Activated naive CD8-positive, alpha-beta T cell treated with anti-CD3 and anti-CD28 coated beads, Interleukin-2, amount 10 ng/mL, durations not matched to agents 7 days and 5 days (primary cell): ENCODE results near the gene RUNX1. TPM values are rescaled to one million over a fixed set of nuclear protein-coding genes. Genes with fewer than 3 reads are reported as not detected.

Experiments
- ATAC-seq: fragments of 150-1000 bp; cut with Tn5 transposase; one replicate; pipeline ENCODE4 v1.10.0; 2021; ENCODE audit warnings: low read depth, moderate library complexity
- POLR2A ChIA-PET: fragments of 350-600 bp; sonication (Branson Sonifier 250); formaldehyde crosslinking; loops from one replicate; lab custom pipeline; 2021; ENCODE audit warnings: antibody characterized with exemption; lab: Charles Lee
- DNase-seq: peaks from one replicate; pipeline ENCODE4 v3.0.0; 2021
- H3K27ac Mint-ChIP-seq: one replicate; pipeline ENCODE4 v1.8.0; 2022; ENCODE audit warnings: mild to moderate bottlenecking, mixed read lengths
- H3K27me3 Mint-ChIP-seq: one replicate; pipeline ENCODE4 v1.8.0; 2022; ENCODE audit warnings: mild to moderate bottlenecking, moderate library complexity, mixed read lengths
- H3K36me3 Mint-ChIP-seq: one replicate; pipeline ENCODE4 v1.8.0; 2021; ENCODE audit warnings: mild to moderate bottlenecking, mixed read lengths
- H3K4me1 Mint-ChIP-seq: one replicate; pipeline ENCODE4 v1.8.0; 2021; ENCODE audit warnings: mixed read lengths
- H3K4me3 Mint-ChIP-seq: one replicate; pipeline ENCODE4 v1.8.0; 2022; ENCODE audit warnings: mild to moderate bottlenecking, moderate library complexity, mixed read lengths
- H3K9me3 Mint-ChIP-seq: one replicate; pipeline ENCODE4 v1.8.0; 2021; ENCODE audit warnings: mixed read lengths
- total RNA-seq, 2 experiments: library from RNA; stranded (reverse); gene quantifications; one replicate each; pipeline ENCODE4 v1.2.3, GENCODE V29; 2021

RUNX1 gene
- total RNA-seq, 2 experiments from 2014 or later = 23.0 to 29.7 TPM

GRCh38 chr21:34928637-34929036 is 120.5 kb downstream of the RUNX1 start:
- H3K9me3 Mint-ChIP-seq = peaks cover 7% of the 10 kb centered on the region
- DNase-seq (no peak), ATAC-seq (no peak)
- no peaks in the 10 kb centered on the region for H3K27me3 Mint-ChIP-seq
- peaks cover 13% of the 10 kb centered on the region for H3K36me3 Mint-ChIP-seq
- H3K4me3 Mint-ChIP-seq = no peak overlapping the region
- POLR2A ChIA-PET = interaction anchor here (0.7 kb wide), 1 partner anchor 325 kb away, joined by 3 read pairs; no protein-coding TSS in a partner anchor
- H3K4me1 Mint-ChIP-seq = peaks cover 27% of the 10 kb centered on the region
- no peak overlapping the region for H3K27ac Mint-ChIP-seq

DNA sequence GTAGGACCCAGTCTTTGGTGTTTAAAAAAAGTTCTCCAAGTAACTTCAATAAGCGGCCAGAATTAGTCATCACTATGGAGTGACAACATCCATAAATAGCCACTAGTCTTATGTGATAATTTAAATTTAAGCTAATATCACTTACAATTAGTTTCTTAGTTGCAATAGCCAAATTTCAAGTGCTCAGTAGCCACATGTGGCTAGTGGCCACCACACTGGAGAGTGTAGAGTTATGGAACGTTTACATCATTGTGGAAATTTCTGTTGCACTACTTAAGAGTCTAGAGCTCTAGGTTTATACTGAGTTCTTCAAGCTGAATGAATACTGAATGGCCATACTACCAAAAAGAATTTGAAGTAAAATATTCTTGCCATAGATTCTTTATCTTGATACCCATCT is 121.1 kb downstream of the RUNX1 start:
- DNase-seq (no peak), ATAC-seq (no peak)
- no peak overlapping the region for H3K27ac Mint-ChIP-seq
- peaks cover 8% of the 10 kb centered on the region for H3K9me3 Mint-ChIP-seq
- H3K4me3 Mint-ChIP-seq = no peak overlapping the region
- H3K27me3 Mint-ChIP-seq = no peaks in the 10 kb centered on the region
- peaks cover 23% of the 10 kb centered on the region for H3K4me1 Mint-ChIP-seq
- H3K36me3 Mint-ChIP-seq = peaks cover 15% of the 10 kb centered on the region
- POLR2A ChIA-PET = no interaction called here

GRCh38 chr21:34926803-34927467 is 122.2 kb downstream of the RUNX1 start:
- peaks cover 8% of the 10 kb centered on the region for H3K9me3 Mint-ChIP-seq
- peaks cover 16% of the 10 kb centered on the region for H3K36me3 Mint-ChIP-seq
- no peak overlapping the region for H3K4me3 Mint-ChIP-seq
- DNase-seq = no peak
- no peaks in the 10 kb centered on the region for H3K27me3 Mint-ChIP-seq
- POLR2A ChIA-PET = no interaction called here
- ATAC-seq = no peak
- H3K27ac Mint-ChIP-seq = no peak overlapping the region
- peaks cover 14% of the 10 kb centered on the region for H3K4me1 Mint-ChIP-seq

DNA sequence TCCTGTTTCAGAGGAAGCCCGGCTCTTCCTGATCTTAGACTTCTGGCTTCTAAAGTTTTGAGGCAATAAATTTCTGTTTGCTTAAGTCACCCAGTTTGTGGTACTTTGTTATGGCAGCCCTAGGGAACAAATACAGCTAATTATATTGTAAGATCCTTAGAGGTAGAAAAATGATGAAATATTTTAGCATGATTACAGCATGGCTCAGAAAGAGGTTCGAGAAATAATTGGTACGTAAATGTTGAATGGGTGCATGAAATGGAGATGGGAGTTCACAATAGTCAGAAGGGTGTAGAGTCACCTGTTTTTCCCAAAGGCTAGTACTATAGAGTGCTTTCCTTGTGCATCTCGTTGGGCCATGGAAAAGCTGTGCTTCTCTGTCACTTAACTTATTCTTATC is 123.5 kb downstream of the RUNX1 start:
- peaks cover 9% of the 10 kb centered on the region for H3K4me1 Mint-ChIP-seq
- ATAC-seq = no peak
- H3K9me3 Mint-ChIP-seq = peaks cover 8% of the 10 kb centered on the region
- H3K4me3 Mint-ChIP-seq = no peak overlapping the region
- DNase-seq = no peak
- H3K27me3 Mint-ChIP-seq = no peaks in the 10 kb centered on the region
- POLR2A ChIA-PET = no interaction called here
- peaks cover 15% of the 10 kb centered on the region for H3K36me3 Mint-ChIP-seq
- no peak overlapping the region for H3K27ac Mint-ChIP-seq

DNA sequence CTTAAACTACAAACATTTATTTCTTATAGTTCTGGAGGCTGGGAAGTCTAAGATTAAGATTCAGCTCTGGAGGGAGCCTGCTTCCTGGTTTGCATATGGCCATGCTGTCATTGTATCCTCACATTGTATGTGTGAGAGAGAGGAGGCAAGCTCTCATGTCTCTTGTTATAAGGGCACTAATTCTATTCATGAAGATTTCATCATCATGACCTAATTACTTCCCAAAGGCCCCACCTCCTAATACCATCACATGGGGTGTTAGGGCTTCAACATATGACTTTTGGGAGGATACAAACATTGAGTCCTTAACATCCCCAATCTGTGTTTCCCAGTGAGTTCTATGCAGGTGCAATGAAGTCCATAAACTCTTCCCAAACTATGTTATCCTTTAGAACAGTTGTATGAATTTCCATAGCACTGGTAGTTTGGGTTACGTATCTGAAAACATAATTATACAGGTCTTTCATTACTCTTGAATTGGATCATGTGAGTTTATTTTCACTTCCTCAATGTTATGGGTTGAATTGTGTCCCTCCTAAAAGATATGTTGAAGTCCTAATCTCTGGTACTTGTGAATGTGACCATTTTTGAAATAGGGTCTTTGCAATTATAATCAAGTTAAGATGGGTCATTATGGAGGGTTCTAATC is 124.2 kb downstream of the RUNX1 start:
- Mint-ChIP-seq H3K27me3 (no peaks in the 10 kb centered on the region), H3K27ac (no peak overlapping the region), H3K4me1 (peaks cover 8% of the 10 kb centered on the region), H3K9me3 (peaks cover 8% of the 10 kb centered on the region), H3K36me3 (peaks cover 14% of the 10 kb centered on the region), H3K4me3 (no peak overlapping the region)
- DNase-seq (no peak), ATAC-seq (no peak)
- POLR2A ChIA-PET = interaction anchor here (0.9 kb wide), 1 partner anchor 9 kb away, joined by 3 read pairs; no protein-coding TSS in a partner anchor

DNA sequence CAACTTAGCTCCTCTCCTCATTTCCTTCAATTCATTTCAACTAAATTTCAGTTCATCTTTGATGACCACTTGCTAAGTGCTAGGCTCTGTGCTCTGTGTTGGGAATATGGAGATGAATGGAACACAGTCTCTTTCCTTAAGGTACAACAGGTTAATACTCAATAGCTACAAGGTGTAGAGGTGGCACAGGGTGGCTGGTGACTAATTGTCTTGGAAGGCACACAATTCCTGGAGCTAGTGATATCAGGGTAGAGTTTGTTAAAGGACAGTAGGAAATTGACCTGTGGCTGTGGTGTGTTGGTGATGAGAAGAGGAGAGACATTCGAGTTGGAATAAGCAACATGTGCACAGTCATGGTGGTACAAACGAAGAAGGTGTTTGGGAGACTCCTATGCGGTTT is 124.9 kb downstream of the RUNX1 start:
- no peaks in the 10 kb centered on the region for H3K27me3 Mint-ChIP-seq
- DNase-seq (no peak), ATAC-seq (no peak)
- no peak overlapping the region for H3K4me3 Mint-ChIP-seq
- H3K36me3 Mint-ChIP-seq = peaks cover 13% of the 10 kb centered on the region
- POLR2A ChIA-PET = interaction anchor here (0.9 kb wide), 1 partner anchor 10 kb away, joined by 3 read pairs; no protein-coding TSS in a partner anchor
- no peak overlapping the region for H3K27ac Mint-ChIP-seq
- peaks cover 8% of the 10 kb centered on the region for H3K9me3 Mint-ChIP-seq
- H3K4me1 Mint-ChIP-seq = peaks cover 8% of the 10 kb centered on the region

DNA sequence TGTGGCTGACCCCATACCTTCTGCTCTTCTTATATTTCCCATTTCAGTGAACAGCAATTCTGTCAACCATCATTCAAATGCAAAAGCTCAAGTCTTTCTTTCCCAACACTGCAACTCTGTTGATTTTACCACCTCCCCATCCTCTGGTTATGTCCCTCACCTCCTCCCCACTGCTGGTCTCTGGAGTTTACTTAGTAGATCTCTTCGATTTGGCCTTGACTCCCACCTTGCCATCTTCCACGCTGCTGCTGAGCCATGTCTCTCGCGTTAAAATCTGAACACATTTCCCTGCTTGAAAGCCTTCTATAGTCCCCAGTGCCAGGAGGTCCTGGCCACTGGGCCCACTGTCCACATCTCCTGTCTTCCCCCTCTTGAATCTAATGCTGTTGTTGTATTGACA is 125.5 kb downstream of the RUNX1 start:
- DNase-seq (no peak), ATAC-seq (no peak)
- no peak overlapping the region for H3K4me3 Mint-ChIP-seq
- POLR2A ChIA-PET = interaction anchor here (0.9 kb wide), 1 partner anchor 11 kb away, joined by 3 read pairs; no protein-coding TSS in a partner anchor
- peaks cover 12% of the 10 kb centered on the region for H3K36me3 Mint-ChIP-seq
- H3K27me3 Mint-ChIP-seq = no peaks in the 10 kb centered on the region
- peak overlapping the region; percentile 16 for H3K27ac Mint-ChIP-seq
- H3K9me3 Mint-ChIP-seq = peaks cover 8% of the 10 kb centered on the region
- peaks cover 8% of the 10 kb centered on the region for H3K4me1 Mint-ChIP-seq

GRCh38 chr21:34923202-34923601 is 125.9 kb downstream of the RUNX1 start:
- peaks cover 12% of the 10 kb centered on the region for H3K36me3 Mint-ChIP-seq
- no peaks in the 10 kb centered on the region for H3K27me3 Mint-ChIP-seq
- DNase-seq = no peak
- POLR2A ChIA-PET = no interaction called here
- peaks cover 8% of the 10 kb centered on the region for H3K9me3 Mint-ChIP-seq
- H3K4me1 Mint-ChIP-seq = peaks cover 8% of the 10 kb centered on the region
- H3K27ac Mint-ChIP-seq = no peak overlapping the region
- H3K4me3 Mint-ChIP-seq = no peak overlapping the region
- no peak for ATAC-seq

- Mint-ChIP-seq H3K27me3 (no peaks in the 10 kb centered on the region), H3K36me3 (peaks cover 12% of the 10 kb centered on the region), H3K27ac (no peak overlapping the region), H3K4me1 (peaks cover 8% of the 10 kb centered on the region), H3K4me3 (no peak overlapping the region), H3K9me3 (peaks cover 8% of the 10 kb centered on the region)
- DNase-seq (no peak), ATAC-seq (no peak)
- POLR2A ChIA-PET = no interaction called here
These were observed 126.6 kb downstream of the RUNX1 start for GRCh38 chr21:34922479-34922878.

GRCh38 chr21:34921151-34921550 is 128.0 kb downstream of the RUNX1 start:
- Mint-ChIP-seq H3K9me3 (peaks cover 8% of the 10 kb centered on the region), H3K36me3 (peaks cover 14% of the 10 kb centered on the region), H3K4me3 (no peak overlapping the region), H3K27ac (no peak overlapping the region), H3K4me1 (peaks cover 8% of the 10 kb centered on the region), H3K27me3 (no peaks in the 10 kb centered on the region)
- DNase-seq = no peak
- ATAC-seq = no peak
- POLR2A ChIA-PET = no interaction called here

- Mint-ChIP-seq H3K4me3 (no peak overlapping the region), H3K27me3 (no peaks in the 10 kb centered on the region), H3K9me3 (peaks cover 8% of the 10 kb centered on the region), H3K4me1 (peaks cover 8% of the 10 kb centered on the region), H3K36me3 (peaks cover 14% of the 10 kb centered on the region), H3K27ac (no peak overlapping the region)
- DNase-seq (no peak), ATAC-seq (no peak)
- POLR2A ChIA-PET = no interaction called here
These were observed 129.7 kb downstream of the RUNX1 start for GRCh38 chr21:34919406-34919805.

DNA sequence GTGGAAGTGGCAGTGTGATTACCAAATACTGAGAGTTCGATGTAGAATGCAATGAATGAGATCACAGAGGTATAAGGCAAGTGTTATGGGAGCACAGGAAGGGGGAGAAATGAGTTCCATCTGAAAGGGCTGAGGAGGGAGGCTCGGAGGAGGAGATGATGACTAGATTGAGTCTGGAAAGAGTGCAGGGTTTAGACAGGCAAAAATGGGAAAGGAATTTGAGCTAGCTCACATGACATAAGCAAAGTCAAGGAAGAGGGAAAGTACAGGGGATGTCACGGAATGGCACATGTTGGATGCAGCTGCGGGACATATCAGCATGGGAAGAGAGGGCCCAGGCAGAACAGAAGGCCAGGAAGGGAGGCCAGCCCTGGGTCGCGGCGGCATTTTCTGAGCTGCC is 132.7 kb downstream of the RUNX1 start:
- H3K27ac Mint-ChIP-seq = no peak overlapping the region
- no peak for DNase-seq
- peaks cover 3% of the 10 kb centered on the region for H3K27me3 Mint-ChIP-seq
- H3K9me3 Mint-ChIP-seq = no peaks in the 10 kb centered on the region
- no peak overlapping the region for H3K4me3 Mint-ChIP-seq
- H3K36me3 Mint-ChIP-seq = peaks cover 2% of the 10 kb centered on the region
- peaks cover 2% of the 10 kb centered on the region for H3K4me1 Mint-ChIP-seq
- POLR2A ChIA-PET = no interaction called here
- ATAC-seq = no peak

DNA sequence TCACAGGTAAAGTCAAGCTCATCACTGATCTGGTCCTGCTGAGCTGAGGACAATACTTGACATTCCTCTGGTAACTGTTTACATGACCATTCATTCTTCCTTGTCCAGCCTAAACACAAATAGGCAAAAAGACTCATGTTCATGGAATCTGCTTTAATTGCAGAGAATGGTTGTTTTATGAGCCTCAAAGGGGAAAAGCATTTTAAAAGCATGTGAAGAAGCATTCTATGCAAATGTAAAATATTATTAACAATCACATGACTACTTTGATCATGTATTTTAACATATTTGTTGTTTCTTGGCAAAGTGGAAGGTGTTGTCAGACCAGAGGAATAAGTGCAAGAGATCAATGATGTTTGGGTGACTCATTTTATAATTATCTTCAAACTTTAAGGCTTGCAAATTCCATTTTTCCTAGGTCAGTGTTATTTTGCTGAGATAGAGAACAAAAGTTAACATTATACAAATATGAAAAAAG is 133.7 kb downstream of the RUNX1 start:
- POLR2A ChIA-PET = no interaction called here
- no peak overlapping the region for H3K27ac Mint-ChIP-seq
- no peak overlapping the region for H3K4me3 Mint-ChIP-seq
- no peaks in the 10 kb centered on the region for H3K9me3 Mint-ChIP-seq
- no peaks in the 10 kb centered on the region for H3K4me1 Mint-ChIP-seq
- DNase-seq (no peak), ATAC-seq (no peak)
- peaks cover 4% of the 10 kb centered on the region for H3K27me3 Mint-ChIP-seq
- H3K36me3 Mint-ChIP-seq = peaks cover 2% of the 10 kb centered on the region

- Mint-ChIP-seq H3K27me3 (peaks cover 7% of the 10 kb centered on the region), H3K9me3 (no peaks in the 10 kb centered on the region), H3K4me3 (no peak overlapping the region), H3K4me1 (peaks cover 3% of the 10 kb centered on the region), H3K36me3 (peaks cover 4% of the 10 kb centered on the region), H3K27ac (no peak overlapping the region)
- DNase-seq (no peak), ATAC-seq (no peak)
- POLR2A ChIA-PET = no interaction called here
These were observed 134.9 kb downstream of the RUNX1 start for GRCh38 chr21:34914239-34914638.
